Stimulated activated CD8-positive, alpha-beta memory T cell treated with anti-CD3 and anti-CD28 coated beads, Interleukin-4, amount 100 ng/mL, for 1 hour (primary cell): ENCODE results near the gene PRKCQ.

Experiments used
- DNase-seq, 2 donors: peaks; one replicate each; pipeline ENCODE4 v3.0.0-alpha.2; 2020; ENCODE audit warnings: low read depth in 2 of 2, low spot score in 1 of 2

Gene PRKCQ

GRCh38 chr10:6579904-6580278 is at the start of gene PRKCQ:
PRKCQ (minus strand) TSS chr10:6580276; CDS start chr10:6515135, 65,141 bp downstream.
- DNase-seq, result no peak

- DNase-seq, result no peak
Measured at GRCh38 chr10:6625428-6625827, 45.4 kb upstream of the PRKCQ start.

GRCh38 chr10:6624392-6624791 is 44.3 kb upstream of the PRKCQ start:
- DNase-seq, result no peak

GRCh38 chr10:6622921-6623320 is 42.8 kb upstream of the PRKCQ start:
- no peak for DNase-seq

- DNase-seq, result no peak
Measured at GRCh38 chr10:6621536-6621935, 41.5 kb upstream of the PRKCQ start.

- DNase-seq, result no peak
Measured at GRCh38 chr10:6619660-6620059, 39.6 kb upstream of the PRKCQ start.

GRCh38 chr10:6618340-6618739 is 38.3 kb upstream of the PRKCQ start:
- DNase-seq, result no peak

- no peak for DNase-seq
Measured at GRCh38 chr10:6617309-6618076, 37.4 kb upstream of the PRKCQ start.

GRCh38 chr10:6615971-6616370 is 35.9 kb upstream of the PRKCQ start:
- no peak for DNase-seq

- no peak for DNase-seq
Measured at GRCh38 chr10:6612371-6612770, 32.3 kb upstream of the PRKCQ start.

- DNase-seq, result no peak
Measured at GRCh38 chr10:6610647-6611046, 30.6 kb upstream of the PRKCQ start.

GRCh38 chr10:6609625-6610024 is 29.5 kb upstream of the PRKCQ start:
- DNase-seq, result no peak

GRCh38 chr10:6607778-6608177 is 27.7 kb upstream of the PRKCQ start:
- DNase-seq, result no peak

- no peak for DNase-seq
Measured at GRCh38 chr10:6607182-6607581, 27.1 kb upstream of the PRKCQ start.

GRCh38 chr10:6603142-6604125 is 23.4 kb upstream of the PRKCQ start:
- no peak for DNase-seq

GRCh38 chr10:6602700-6603084 is 22.6 kb upstream of the PRKCQ start:
- no peak for DNase-seq

GRCh38 chr10:6602026-6602699 is 22.1 kb upstream of the PRKCQ start:
- DNase-seq, result no peak

- DNase-seq, result no peak
Measured at GRCh38 chr10:6601246-6601805, 21.2 kb upstream of the PRKCQ start.

- DNase-seq, result no peak
Measured at GRCh38 chr10:6600224-6600987, 20.3 kb upstream of the PRKCQ start.

GRCh38 chr10:6598679-6599078 is 18.6 kb upstream of the PRKCQ start:
- no peak for DNase-seq

- no peak for DNase-seq
Measured at GRCh38 chr10:6597478-6597877, 17.4 kb upstream of the PRKCQ start.
